Effector memory CD4-positive, alpha-beta T cell (primary cell): Measurements from ENCODE around the gene FMN1.
A peak's percentile ranks its signal among the peaks of the same experiment; 100 is the strongest.

Experiments
- DNase-seq, 3 donors: peaks; one replicate each; pipeline ENCODE4 v3.0.0-alpha.2; 2020
- H3K27ac ChIP-seq: 2 replicates; pipeline ENCODE4 v1.7.0; 2013; ENCODE audit warnings: mild to moderate bottlenecking, low read length, moderate library complexity; ENCODE audit not compliant: insufficient read depth, poor library complexity, severe bottlenecking
- H3K27me3 ChIP-seq: replicated peaks from 2 replicates; pipeline ENCODE4 v1.7.0; 2013; ENCODE audit warnings: mild to moderate bottlenecking, low read length; ENCODE audit not compliant: insufficient read depth, control insufficient read depth, poor library complexity, severe bottlenecking
- H3K36me3 ChIP-seq: 2 replicates; pipeline ENCODE4 v1.7.0; 2013; ENCODE audit warnings: mild to moderate bottlenecking, low read length, moderate library complexity; ENCODE audit not compliant: control insufficient read depth, insufficient read depth
- H3K4me1 ChIP-seq: 2 replicates; pipeline ENCODE4 v1.7.0; 2013; ENCODE audit warnings: low read length, mild to moderate bottlenecking; ENCODE audit not compliant: control insufficient read depth, insufficient read depth, poor library complexity, severe bottlenecking
- H3K4me3 ChIP-seq: 2 replicates; pipeline ENCODE4 v1.7.0; 2013; ENCODE audit warnings: low read length, low read depth, mild to moderate bottlenecking; ENCODE audit not compliant: insufficient read depth, poor library complexity, severe bottlenecking
- H3K9me3 ChIP-seq: 2 replicates; pipeline ENCODE4 v1.7.0; 2013; ENCODE audit warnings: mild to moderate bottlenecking, low read length, moderate library complexity; ENCODE audit not compliant: control insufficient read depth

The FMN1 gene

DNA sequence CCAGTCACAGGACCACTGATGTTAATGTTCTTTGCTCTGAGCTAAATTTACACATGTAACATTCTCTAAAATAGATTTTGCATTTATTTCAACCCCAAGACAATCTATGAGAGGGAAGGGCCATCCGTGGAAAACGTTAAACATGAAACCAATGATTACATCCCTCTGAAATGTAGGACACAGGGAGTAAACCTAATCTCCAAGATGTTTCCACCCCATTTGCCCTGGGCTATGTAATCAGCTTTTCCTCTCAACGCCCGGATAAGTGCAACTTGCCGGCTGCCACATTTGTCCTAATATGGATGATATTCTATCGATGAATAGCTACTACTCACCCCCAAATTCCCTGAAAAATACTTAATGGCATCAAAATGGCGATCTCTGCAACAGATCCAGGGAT lies 6.4 kb upstream of the FMN1 start:
- DNase-seq, result no peak
- Histone ChIP-seq H3K4me1 (peaks cover 7% of the 10 kb centered on the region), H3K27me3 (no peaks in the 10 kb centered on the region), H3K36me3 (no peaks in the 10 kb centered on the region), H3K4me3 (no peak overlapping the region), H3K27ac (no peak overlapping the region), H3K9me3 (no peaks in the 10 kb centered on the region)

DNA sequence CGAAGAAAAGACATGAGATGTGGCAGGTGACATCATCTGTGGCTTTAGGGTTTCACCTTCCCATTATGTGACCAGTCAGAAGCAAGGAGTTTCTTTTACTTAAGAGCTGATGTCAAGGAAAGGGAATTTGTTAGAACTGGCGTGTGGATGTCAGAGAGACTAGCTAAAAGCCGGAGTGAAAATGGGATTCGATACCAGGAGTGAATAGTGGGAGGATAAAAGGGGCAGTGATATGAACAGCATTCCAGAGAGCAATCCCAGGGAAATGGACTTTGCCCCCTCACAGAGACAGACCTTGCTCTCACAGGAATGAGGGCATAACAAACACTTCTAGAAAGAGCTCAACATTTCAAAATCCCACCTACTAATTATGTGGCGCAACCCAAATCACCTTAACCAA lies 5.9 kb upstream of the FMN1 start:
- no peak for DNase-seq
- no peaks in the 10 kb centered on the region for H3K9me3 ChIP-seq
- H3K4me3 ChIP-seq, result no peak overlapping the region
- H3K4me1 ChIP-seq, result peaks cover 7% of the 10 kb centered on the region
- H3K27ac ChIP-seq, result no peak overlapping the region
- no peaks in the 10 kb centered on the region for H3K27me3 ChIP-seq
- H3K36me3 ChIP-seq, result no peaks in the 10 kb centered on the region

DNA sequence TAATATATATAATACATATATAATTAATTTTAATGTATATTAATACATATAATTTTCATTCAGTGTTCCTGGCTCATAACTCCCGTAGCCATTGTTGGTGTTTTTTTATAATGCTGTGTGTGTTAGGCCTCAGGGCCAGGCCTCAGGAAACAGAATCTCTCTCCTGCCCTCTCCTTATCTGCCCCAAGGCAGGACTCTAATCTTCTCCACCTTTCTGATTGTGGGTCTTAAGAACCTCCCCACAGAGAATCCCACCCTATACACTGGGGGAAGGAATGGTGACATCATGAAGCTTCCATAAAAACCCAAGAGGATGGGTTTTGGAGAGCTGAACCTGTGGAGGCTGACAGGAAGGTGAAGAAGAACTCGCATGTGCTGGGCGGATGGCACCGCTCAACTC lies 4.0 kb upstream of the FMN1 start:
- Histone ChIP-seq H3K4me1 (peaks cover 14% of the 10 kb centered on the region), H3K27ac (no peak overlapping the region), H3K9me3 (no peaks in the 10 kb centered on the region), H3K36me3 (no peaks in the 10 kb centered on the region), H3K4me3 (no peak overlapping the region), H3K27me3 (no peaks in the 10 kb centered on the region)
- no peak for DNase-seq

DNA sequence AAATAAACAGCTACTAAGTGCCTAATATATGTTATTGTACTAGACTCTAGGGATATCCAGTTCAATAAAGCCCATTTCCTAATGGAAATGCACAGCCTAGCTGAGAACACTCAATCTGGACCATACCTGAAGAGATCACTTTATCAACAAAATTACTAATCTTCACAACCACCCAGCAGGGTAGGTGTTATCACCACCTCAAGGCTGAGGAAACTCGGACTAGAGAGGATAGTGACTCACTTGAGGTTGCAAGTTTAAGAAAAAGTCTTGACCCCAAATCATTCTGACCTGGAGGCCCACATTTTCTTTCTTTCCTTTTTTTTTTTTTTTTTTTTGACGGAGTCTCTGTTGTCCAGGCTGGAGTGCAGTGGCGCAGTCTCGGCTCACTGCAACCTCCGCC lies 3.1 kb upstream of the FMN1 start:
- Histone ChIP-seq H3K36me3 (no peaks in the 10 kb centered on the region), H3K27me3 (no peaks in the 10 kb centered on the region), H3K4me3 (no peak overlapping the region)

DNA sequence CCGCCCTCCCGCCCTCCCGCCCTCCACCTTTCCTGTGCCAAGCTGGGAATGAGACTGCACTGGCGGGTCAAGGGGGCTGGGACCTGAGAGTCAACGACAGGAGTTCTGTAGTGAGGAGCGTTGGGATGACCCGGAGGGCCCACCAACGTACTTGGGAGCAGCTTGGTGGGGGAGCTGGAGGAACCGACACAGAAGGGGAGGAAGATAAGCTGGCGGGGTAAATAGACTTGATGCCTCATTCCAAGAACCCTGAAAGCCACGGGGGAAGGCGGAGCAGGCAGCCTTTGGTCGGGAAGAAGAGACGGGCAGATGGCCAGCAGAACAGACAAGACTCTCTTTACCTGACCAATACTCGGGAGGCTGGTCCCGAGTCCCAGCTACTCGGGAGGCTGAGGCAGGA lies 277 bp downstream of the FMN1 start:
- Histone ChIP-seq H3K9me3 (no peaks in the 10 kb centered on the region), H3K27me3 (no peaks in the 10 kb centered on the region), H3K27ac (no peak overlapping the region), H3K36me3 (no peaks in the 10 kb centered on the region), H3K4me1 (peaks cover 6% of the 10 kb centered on the region), H3K4me3 (peak overlapping the region; percentile 53)
- DNase-seq, result no peak

More for the DNA sequence above, 3.1 kb upstream of the FMN1 start:
- Histone ChIP-seq H3K9me3 (no peaks in the 10 kb centered on the region), H3K4me1 (peaks cover 14% of the 10 kb centered on the region), H3K27ac (no peak overlapping the region)
- DNase-seq, result no peak

DNA sequence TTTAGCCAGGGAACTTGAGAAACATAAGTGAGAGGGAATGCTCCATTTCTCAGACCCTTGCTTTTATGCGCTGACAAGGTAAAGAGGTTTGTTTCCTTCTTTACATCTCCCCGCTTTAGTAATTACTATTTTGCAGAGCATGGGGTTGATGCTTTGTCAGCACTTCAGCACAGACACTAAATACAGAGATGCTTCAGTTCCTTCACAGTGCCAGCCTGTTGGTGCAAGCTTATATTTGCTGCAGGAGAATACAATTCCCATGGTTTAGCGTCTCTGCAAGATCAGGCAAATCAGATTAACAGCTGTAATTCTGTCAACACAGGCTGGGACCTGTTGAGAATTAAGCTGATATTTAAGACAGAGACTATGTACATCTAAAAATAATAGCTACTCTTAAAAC lies 2.9 kb downstream of the FMN1 start:
- H3K4me3 ChIP-seq, result no peak overlapping the region
- H3K36me3 ChIP-seq, result no peaks in the 10 kb centered on the region
- no peak for DNase-seq
- peaks cover 6% of the 10 kb centered on the region for H3K4me1 ChIP-seq
- no peak overlapping the region for H3K27ac ChIP-seq
- H3K27me3 ChIP-seq, result no peaks in the 10 kb centered on the region
- H3K9me3 ChIP-seq, result no peaks in the 10 kb centered on the region

DNA sequence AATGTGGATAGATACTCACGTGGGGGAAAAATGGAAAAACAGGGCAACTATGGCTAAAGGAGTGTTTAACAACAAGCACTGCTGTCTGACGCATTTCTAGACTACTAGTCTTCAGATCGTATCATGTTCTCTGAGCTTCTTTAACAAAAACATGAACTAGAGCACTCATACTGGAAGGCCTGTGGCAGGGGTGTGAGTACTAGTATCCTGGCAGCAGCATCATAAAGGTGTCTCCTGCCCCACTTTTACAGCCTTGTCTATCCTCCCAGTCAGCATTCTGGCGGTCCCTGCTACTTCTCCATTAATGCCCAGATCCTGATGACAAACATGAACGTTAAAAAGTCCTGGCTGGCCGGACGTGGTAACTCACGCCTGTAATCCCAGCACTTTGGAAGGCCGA lies 4.0 kb downstream of the FMN1 start:
- Histone ChIP-seq H3K4me3 (no peak overlapping the region), H3K27ac (no peak overlapping the region), H3K9me3 (no peaks in the 10 kb centered on the region), H3K4me1 (peaks cover 6% of the 10 kb centered on the region), H3K27me3 (no peaks in the 10 kb centered on the region), H3K36me3 (no peaks in the 10 kb centered on the region)
- DNase-seq, result no peak

DNA sequence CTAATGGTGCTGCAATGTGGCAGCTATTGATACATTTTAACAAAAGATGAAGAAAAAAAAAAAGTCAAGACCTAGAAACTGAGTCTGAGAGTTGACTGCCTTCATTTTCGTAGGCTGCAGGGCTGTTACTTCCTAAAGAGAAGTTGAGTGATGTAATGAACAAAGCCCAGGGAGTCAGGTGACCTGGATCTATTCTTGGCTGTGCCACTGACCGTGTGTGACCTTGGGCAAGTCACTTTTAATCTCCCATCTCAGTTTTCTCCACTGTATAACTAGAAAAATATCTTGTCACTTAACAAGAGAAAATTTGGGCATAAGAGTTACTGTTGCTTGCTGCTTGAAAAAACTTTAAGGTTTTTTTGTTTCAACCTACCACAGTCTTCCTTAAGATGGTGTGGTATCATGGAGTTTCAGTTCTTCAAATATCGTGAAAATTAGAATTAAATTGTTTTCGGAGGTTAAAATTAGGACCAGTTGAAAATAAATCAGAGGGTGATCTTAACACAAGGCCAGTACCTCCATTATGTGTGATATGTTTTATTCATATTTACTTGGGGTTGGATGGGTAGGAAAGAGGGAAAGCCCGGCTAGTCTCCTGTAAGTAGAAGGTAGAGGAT lies 5.8 kb downstream of the FMN1 start:
- no peak overlapping the region for H3K27ac ChIP-seq
- H3K36me3 ChIP-seq, result no peaks in the 10 kb centered on the region
- H3K27me3 ChIP-seq, result no peaks in the 10 kb centered on the region
- no peaks in the 10 kb centered on the region for H3K9me3 ChIP-seq
- no peak overlapping the region for H3K4me3 ChIP-seq
- no peak for DNase-seq
- H3K4me1 ChIP-seq, result no peaks in the 10 kb centered on the region

DNA sequence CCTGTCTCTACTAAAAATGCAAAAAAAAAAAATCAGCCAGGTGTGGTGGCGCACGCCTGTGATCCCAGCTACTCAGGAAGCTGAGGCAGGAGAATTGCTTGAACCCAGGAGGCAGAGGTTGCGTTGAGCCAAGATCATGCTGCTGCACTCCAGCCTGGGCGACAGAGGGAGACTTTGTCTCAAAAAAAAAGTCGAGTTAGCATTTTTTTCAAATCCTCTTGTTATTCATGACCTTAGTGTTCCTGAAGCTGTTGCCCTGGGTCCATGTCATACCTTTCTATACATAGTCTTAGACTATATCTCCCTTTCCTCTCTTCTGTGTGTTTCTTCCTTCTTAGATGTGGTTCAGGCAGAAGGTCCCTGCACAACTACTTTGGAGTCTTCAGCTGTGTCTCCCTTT lies 6.4 kb downstream of the FMN1 start:
- H3K36me3 ChIP-seq, result no peaks in the 10 kb centered on the region
- no peak overlapping the region for H3K4me3 ChIP-seq
- H3K4me1 ChIP-seq, result no peaks in the 10 kb centered on the region
- H3K27ac ChIP-seq, result no peak overlapping the region
- DNase-seq, result no peak
- H3K27me3 ChIP-seq, result no peaks in the 10 kb centered on the region
- H3K9me3 ChIP-seq, result no peaks in the 10 kb centered on the region

DNA sequence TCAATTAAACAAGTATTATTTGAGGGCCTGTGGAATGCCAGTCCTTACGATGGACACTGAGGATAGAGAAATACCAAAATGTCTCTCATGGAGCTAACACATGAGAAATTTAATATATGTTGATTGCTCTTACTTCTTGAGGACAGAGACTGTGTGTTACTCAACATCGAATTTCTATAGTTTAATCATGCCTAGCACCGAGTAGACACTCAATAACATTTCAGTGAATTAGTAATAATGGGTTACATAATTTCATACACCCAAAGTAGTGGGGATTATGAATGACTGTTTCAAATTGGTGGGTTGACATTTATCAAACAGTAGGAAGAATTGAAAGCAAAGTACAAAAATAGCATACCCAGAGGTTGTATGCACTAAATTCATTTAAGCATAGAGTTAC lies 11.2 kb downstream of the FMN1 start:
- no peak overlapping the region for H3K4me3 ChIP-seq
- H3K27ac ChIP-seq, result no peak overlapping the region
- no peak for DNase-seq
- H3K4me1 ChIP-seq, result no peaks in the 10 kb centered on the region
- no peaks in the 10 kb centered on the region for H3K36me3 ChIP-seq
- no peaks in the 10 kb centered on the region for H3K27me3 ChIP-seq
- H3K9me3 ChIP-seq, result no peaks in the 10 kb centered on the region
